ENCODE results near the gene RPL4.

DNA sequence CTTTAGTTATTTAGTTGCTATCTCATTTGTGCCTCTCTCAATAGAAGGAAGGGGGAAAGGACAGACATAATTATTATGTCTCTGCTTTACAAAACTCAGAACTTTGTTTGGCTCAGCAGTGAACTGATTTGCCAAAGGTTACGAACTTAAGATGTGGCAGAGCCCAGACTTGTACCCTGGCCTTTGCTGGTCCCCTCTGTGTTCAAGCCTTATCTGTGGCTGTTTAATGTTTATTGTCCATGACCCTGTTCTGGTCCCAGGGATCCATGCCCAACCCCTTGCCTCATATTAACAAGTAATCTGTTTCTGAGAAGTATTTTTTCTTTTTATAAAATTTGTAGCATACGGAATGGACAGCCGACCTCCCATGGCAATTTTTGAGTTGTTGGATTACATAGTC, 17.8 kb downstream of the RPL4 start:
- TF ChIP-seq, protein P1, sequence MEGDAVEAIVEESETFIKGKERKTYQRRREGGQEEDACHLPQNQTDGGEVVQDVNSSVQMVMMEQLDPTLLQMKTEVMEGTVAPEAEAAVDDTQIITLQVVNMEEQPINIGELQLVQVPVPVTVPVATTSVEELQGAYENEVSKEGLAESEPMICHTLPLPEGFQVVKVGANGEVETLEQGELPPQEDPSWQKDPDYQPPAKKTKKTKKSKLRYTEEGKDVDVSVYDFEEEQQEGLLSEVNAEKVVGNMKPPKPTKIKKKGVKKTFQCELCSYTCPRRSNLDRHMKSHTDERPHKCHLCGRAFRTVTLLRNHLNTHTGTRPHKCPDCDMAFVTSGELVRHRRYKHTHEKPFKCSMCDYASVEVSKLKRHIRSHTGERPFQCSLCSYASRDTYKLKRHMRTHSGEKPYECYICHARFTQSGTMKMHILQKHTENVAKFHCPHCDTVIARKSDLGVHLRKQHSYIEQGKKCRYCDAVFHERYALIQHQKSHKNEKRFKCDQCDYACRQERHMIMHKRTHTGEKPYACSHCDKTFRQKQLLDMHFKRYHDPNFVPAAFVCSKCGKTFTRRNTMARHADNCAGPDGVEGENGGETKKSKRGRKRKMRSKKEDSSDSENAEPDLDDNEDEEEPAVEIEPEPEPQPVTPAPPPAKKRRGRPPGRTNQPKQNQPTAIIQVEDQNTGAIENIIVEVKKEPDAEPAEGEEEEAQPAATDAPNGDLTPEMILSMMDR (IDR thresholded peaks at IDR 0.05) = no peak
- no peak for TF ChIP-seq POLR2A (IDR thresholded peaks at IDR 0.05)
